HFFc6 (cell line): ENCODE results near the gene BICDL2. TPM values are rescaled to one million over a fixed set of nuclear protein-coding genes. Genes with fewer than 3 reads are reported as not detected.
A peak's percentile ranks its signal among the peaks of the same experiment; 100 is the strongest.

ENCODE experiments used
- DNase-seq: peaks from one replicate; pipeline ENCODE4 v3.0.0-alpha.2; 2018
- H3K27ac Mint-ChIP-seq: 2 replicates; pipeline ENCODE4 v1.8.0; 2020; ENCODE audit warnings: mild to moderate bottlenecking, mixed read lengths
- H3K27me3 Mint-ChIP-seq: 2 replicates; pipeline ENCODE4 v1.8.0; 2021; ENCODE audit warnings: mild to moderate bottlenecking, moderate library complexity, mixed read lengths; ENCODE audit not compliant: insufficient read depth
- H3K36me3 Mint-ChIP-seq: 2 replicates; pipeline ENCODE4 v1.8.0; 2021; ENCODE audit warnings: low read depth, mixed read lengths
- H3K4me1 Mint-ChIP-seq: 2 replicates; pipeline ENCODE4 v1.8.0; 2020; ENCODE audit warnings: low read depth, mixed read lengths
- H3K4me3 Mint-ChIP-seq: 2 replicates; pipeline ENCODE4 v1.8.0; 2020; ENCODE audit warnings: mild to moderate bottlenecking, moderate library complexity, mixed read lengths
- H3K9me3 Mint-ChIP-seq: 2 replicates; pipeline ENCODE4 v1.8.0; 2020; ENCODE audit warnings: mild to moderate bottlenecking, mixed read lengths
- CTCF ChIP-seq: fragments of 200-600 bp; sonication (generic); IDR thresholded peaks from 2 replicates; pipeline ENCODE4 v1.5.0; 2021; ENCODE audit warnings: antibody characterized with exemption, mild to moderate bottlenecking
- total RNA-seq, 6 experiments: library from RNA; stranded (reverse); fragmentation: NEBNext Ultra II Directional; extraction: Animal tissue kit (Norgen Biotek cat#: 25700); gene quantifications; 2 replicates in 1 of 6; 3 replicates in 5 of 6; pipeline ENCODE4 v1.2.3, GENCODE V29; 2021

Gene BICDL2
- total RNA-seq, 6 experiments from 2014 or later, result not detected

- no peak for TF ChIP-seq CTCF
- Mint-ChIP-seq H3K36me3 (no peaks in the 10 kb centered on the region), H3K4me1 (peaks cover 21% of the 10 kb centered on the region), H3K4me3 (no peak overlapping the region), H3K9me3 (no peaks in the 10 kb centered on the region), H3K27ac (no peak overlapping the region), H3K27me3 (peaks cover 19% of the 10 kb centered on the region)
- no peak for DNase-seq
Observed at GRCh38 chr16:2985893-2986355, 50.8 kb downstream of the BICDL2 start.

- Mint-ChIP-seq H3K4me3 (no peak overlapping the region), H3K9me3 (no peaks in the 10 kb centered on the region), H3K27ac (no peak overlapping the region), H3K27me3 (peaks cover 19% of the 10 kb centered on the region), H3K4me1 (peaks cover 24% of the 10 kb centered on the region), H3K36me3 (no peaks in the 10 kb centered on the region)
- TF ChIP-seq CTCF, result no peak
- DNase-seq, result no peak
Observed at GRCh38 chr16:2985462-2985861, 51.3 kb downstream of the BICDL2 start.

GRCh38 chr16:2983706-2984136 is 53.0 kb downstream of the BICDL2 start:
- Mint-ChIP-seq H3K36me3 (no peaks in the 10 kb centered on the region), H3K4me3 (peak overlapping the region; percentile 75), H3K27ac (peak overlapping the region; percentile 46), H3K4me1 (peaks cover 24% of the 10 kb centered on the region), H3K27me3 (peaks cover 13% of the 10 kb centered on the region), H3K9me3 (no peaks in the 10 kb centered on the region)
- peak; percentile 95 for TF ChIP-seq CTCF
- peak; percentile 79 for DNase-seq

GRCh38 chr16:2982402-2982801 is 54.3 kb downstream of the BICDL2 start:
- DNase-seq, result no peak
- H3K27ac Mint-ChIP-seq, result no peak overlapping the region
- no peak for TF ChIP-seq CTCF
- H3K27me3 Mint-ChIP-seq, result peaks cover 12% of the 10 kb centered on the region
- no peaks in the 10 kb centered on the region for H3K9me3 Mint-ChIP-seq
- H3K36me3 Mint-ChIP-seq, result no peaks in the 10 kb centered on the region
- no peak overlapping the region for H3K4me3 Mint-ChIP-seq
- H3K4me1 Mint-ChIP-seq, result peaks cover 24% of the 10 kb centered on the region

GRCh38 chr16:2981899-2982250 is 54.9 kb downstream of the BICDL2 start:
- Mint-ChIP-seq H3K4me3 (peak overlapping the region; percentile 73), H3K27ac (peak overlapping the region; percentile 59), H3K4me1 (peaks cover 24% of the 10 kb centered on the region), H3K9me3 (no peaks in the 10 kb centered on the region), H3K36me3 (no peaks in the 10 kb centered on the region), H3K27me3 (peaks cover 11% of the 10 kb centered on the region)
- no peak for TF ChIP-seq CTCF
- no peak for DNase-seq
